Vagina (tissue), 2 donors: ENCODE measurements around the gene MAML2.

ENCODE experiments used
- CTCF ChIP-seq, 3 experiments: fragments of 450-650 bp in 2 of 3; fragments of 200-600 bp in 1 of 3; sonication (generic) in 1 of 3; IDR thresholded peaks; one replicate each; pipeline ENCODE4 v1.5.1; 2017 to 2019; ENCODE audit warnings: antibody characterized with exemption in 3 of 3, mild to moderate bottlenecking in 2 of 3, moderate library complexity in 2 of 3
- POLR2AphosphoS5 ChIP-seq, 2 donors: sonication (generic); formaldehyde crosslinking; IDR thresholded peaks; one replicate each; pipeline ENCODE4 v1.9.0; 2017; ENCODE audit warnings: antibody characterized with exemption in 2 of 2, mild to moderate bottlenecking in 2 of 2, low read depth in 1 of 2; ENCODE audit not compliant: insufficient read depth in 1 of 2

GRCh38 chr11:96218901-96219300, 124.1 kb downstream of the MAML2 start:
- TF ChIP-seq CTCF (IDR thresholded peaks at IDR 0.05) (no peak), POLR2AphosphoS5 (IDR thresholded peaks at IDR 0.05; ENCODE audit: insufficient read depth in 1 of 2, low read depth in 1 of 2) (no peak)
